ENCODE results near the gene FOXE3. TPM values are rescaled to one million over a fixed set of nuclear protein-coding genes. Genes with fewer than 3 reads are reported as not detected.

Gene FOXE3
- total RNA-seq, 1 donor = not detected

DNA sequence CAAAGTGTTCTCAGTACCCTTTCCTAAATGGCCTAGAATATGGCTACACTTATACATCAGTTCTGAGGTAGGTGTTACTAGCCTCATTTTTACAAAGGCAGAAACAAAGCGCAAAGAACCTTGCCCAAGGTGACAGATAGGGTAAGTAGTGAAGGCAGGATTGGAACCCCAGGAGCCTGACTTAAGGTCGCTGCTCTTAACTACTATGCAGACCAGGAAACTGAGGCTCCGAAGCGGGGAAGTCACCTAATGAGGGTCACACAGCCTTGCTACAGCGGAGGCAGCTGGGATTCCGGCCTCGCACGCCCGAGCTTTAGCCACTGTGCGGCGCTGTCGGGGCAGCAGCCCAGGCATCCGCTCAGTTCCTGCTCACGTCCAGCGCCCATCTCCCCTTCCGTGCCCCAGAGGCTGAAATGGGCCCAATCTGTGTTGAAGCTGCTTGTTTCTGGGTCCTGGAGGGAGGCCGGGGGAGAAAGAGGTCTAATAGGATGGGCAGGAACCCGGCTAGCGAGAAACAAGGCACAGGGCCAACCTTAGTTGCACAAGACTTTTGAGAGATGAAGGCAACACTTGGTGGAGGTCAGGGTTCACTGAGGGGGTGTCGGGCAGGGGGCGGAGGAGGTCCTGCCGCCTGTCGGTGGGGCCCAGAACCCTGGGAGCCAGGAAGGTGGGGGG is 20.4 kb downstream of the FOXE3 start:
- Histone ChIP-seq H3K4me1 (ENCODE audit: insufficient read depth, low read length) (peaks cover 60% of the 10 kb centered on the region), H3K4me3 (ENCODE audit: low read length) (peak overlapping the region; percentile 54), H3K27me3 (ENCODE audit: insufficient read depth, low read length) (peaks cover 77% of the 10 kb centered on the region), H3K9me3 (ENCODE audit: low read depth, low read length) (no peaks in the 10 kb centered on the region)

DNA sequence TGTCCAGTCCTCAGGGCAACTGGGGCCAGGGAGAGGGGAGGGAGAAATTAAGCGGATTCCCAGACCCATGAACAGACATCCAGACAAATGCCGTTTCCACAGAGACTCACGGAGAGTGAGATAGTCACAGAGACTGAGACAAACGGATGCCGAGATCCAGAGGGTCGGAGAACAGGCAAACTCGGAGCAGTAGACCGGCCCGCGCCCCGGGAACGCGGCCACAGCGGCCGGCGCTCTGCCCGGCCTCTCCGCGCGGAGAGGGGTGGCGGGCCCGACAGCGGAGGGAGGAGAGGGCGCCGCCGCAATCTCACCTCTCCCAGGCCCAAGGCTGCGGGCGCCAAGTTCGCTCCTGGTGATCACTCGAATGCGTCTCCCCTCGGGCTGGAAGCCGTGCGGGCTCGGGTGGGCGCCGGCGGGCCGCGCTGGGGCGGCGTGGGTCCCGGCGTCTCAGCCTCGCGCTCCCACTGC is 20.9 kb downstream of the FOXE3 start:
- Histone ChIP-seq H3K4me3 (ENCODE audit: low read length) (peak overlapping the region; percentile 54), H3K27me3 (ENCODE audit: insufficient read depth, low read length) (peaks cover 77% of the 10 kb centered on the region), H3K4me1 (ENCODE audit: insufficient read depth, low read length) (peaks cover 54% of the 10 kb centered on the region), H3K9me3 (ENCODE audit: low read depth, low read length) (no peaks in the 10 kb centered on the region)

DNA sequence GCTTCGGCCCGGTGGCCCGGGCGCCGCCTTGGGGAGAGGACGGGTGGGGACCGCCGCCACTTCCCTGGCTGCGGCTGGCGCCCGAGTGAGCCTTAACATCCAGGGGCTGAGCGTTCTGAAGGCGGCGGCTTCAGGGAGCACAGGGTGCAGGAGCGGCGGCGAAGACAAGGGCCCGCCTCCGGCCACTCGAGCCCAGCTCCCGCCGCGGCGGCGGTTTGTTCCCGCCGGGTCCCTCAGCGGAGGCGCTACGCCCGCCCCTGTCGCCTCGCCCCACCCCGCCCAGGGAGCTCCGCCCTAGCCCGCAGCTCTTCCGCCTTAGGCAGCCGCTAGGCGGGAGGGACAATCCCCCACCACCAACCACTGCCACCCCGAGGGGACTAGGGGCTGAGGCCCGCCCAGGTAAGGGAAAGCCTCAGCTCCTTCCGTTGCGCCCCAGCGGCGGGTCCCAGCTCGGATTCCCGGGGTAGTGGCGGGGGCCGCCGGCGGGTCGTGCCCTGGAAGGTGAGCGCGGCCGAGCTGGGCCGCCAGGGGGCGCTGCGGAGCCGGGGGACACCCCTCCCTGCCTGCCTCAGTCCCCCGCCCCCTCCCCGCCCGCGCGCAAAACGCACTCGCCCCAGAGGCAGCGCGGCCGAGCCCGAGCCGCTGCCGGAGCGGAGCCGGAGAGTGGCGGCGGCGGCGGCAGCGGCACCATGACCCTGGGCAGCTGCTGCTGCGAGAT is 21.5 kb downstream of the FOXE3 start, which contains the start of gene FOXD2:
Gene FOXD2, plus strand, starts transcription at position 598 of the 718 bp plus-strand sequence. Its CDS starts 92 bp downstream, at position 690.
- Histone ChIP-seq H3K9me3 (ENCODE audit: low read depth, low read length) (no peaks in the 10 kb centered on the region), H3K4me1 (ENCODE audit: insufficient read depth, low read length) (peaks cover 48% of the 10 kb centered on the region), H3K27me3 (ENCODE audit: insufficient read depth, low read length) (peaks cover 77% of the 10 kb centered on the region), H3K4me3 (ENCODE audit: low read length) (peak within 1 kb of the TSS; percentile 54)

DNA sequence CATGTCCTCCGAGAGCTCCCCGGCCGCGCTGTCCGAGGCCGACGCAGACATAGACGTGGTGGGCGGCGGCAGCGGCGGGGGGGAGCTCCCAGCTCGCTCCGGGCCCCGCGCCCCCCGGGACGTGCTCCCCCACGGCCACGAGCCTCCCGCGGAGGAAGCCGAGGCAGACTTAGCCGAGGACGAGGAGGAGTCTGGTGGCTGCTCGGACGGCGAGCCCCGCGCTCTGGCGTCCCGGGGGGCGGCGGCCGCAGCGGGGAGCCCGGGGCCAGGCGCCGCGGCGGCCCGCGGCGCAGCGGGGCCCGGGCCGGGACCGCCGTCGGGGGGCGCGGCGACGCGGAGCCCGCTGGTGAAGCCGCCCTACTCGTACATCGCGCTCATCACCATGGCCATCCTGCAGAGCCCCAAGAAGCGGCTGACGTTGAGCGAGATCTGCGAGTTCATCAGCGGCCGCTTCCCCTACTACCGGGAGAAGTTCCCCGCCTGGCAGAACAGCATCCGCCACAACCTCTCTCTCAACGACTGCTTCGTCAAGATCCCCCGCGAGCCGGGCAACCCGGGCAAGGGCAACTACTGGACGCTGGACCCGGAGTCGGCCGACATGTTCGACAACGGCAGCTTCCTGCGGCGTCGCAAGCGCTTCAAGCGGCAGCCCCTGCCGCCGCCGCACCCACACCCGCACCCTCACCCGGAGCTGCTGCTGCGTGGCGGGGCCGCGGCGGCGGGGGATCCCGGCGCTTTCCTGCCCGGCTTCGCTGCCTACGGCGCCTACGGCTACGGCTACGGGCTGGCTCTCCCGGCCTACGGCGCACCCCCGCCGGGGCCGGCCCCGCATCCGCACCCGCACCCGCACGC is 22.3 kb downstream of the FOXE3 start:
- Histone ChIP-seq H3K4me3 (ENCODE audit: low read length) (peak overlapping the region; percentile 54), H3K9me3 (ENCODE audit: low read depth, low read length) (no peaks in the 10 kb centered on the region), H3K27me3 (ENCODE audit: insufficient read depth, low read length) (peaks cover 77% of the 10 kb centered on the region), H3K4me1 (ENCODE audit: insufficient read depth, low read length) (peaks cover 40% of the 10 kb centered on the region)

DNA sequence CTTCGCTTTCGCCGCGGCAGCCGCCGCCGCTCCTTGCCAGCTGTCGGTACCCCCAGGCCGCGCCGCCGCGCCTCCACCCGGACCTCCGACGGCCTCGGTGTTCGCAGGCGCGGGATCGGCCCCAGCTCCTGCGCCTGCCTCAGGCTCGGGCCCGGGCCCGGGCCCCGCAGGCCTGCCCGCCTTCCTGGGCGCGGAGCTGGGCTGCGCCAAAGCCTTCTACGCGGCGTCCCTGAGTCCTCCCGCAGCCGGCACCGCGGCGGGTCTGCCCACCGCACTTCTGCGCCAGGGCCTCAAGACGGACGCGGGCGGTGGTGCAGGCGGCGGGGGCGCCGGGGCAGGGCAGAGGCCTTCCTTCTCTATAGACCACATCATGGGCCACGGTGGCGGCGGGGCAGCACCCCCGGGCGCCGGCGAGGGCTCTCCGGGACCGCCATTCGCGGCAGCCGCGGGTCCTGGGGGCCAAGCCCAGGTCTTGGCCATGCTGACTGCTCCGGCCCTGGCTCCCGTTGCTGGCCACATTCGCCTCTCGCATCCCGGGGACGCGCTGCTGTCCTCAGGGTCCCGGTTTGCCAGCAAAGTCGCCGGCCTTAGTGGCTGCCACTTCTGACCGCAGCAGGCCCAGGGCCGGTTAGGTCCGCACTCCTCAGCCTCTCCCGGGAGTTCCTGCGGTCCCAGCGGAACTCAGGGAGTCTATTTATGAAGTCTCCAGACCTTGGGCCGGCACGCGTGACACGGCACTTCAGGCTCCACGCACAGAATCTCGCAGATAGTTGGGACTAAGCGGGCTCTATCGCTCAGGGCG is 23.1 kb downstream of the FOXE3 start:
- no peaks in the 10 kb centered on the region for H3K9me3 ChIP-seq (ENCODE audit: low read depth, low read length)
- no peak overlapping the region for H3K4me3 ChIP-seq (ENCODE audit: low read length)
- H3K27me3 ChIP-seq (ENCODE audit: insufficient read depth, low read length) = peaks cover 77% of the 10 kb centered on the region
- H3K4me1 ChIP-seq (ENCODE audit: insufficient read depth, low read length) = peaks cover 36% of the 10 kb centered on the region

DNA sequence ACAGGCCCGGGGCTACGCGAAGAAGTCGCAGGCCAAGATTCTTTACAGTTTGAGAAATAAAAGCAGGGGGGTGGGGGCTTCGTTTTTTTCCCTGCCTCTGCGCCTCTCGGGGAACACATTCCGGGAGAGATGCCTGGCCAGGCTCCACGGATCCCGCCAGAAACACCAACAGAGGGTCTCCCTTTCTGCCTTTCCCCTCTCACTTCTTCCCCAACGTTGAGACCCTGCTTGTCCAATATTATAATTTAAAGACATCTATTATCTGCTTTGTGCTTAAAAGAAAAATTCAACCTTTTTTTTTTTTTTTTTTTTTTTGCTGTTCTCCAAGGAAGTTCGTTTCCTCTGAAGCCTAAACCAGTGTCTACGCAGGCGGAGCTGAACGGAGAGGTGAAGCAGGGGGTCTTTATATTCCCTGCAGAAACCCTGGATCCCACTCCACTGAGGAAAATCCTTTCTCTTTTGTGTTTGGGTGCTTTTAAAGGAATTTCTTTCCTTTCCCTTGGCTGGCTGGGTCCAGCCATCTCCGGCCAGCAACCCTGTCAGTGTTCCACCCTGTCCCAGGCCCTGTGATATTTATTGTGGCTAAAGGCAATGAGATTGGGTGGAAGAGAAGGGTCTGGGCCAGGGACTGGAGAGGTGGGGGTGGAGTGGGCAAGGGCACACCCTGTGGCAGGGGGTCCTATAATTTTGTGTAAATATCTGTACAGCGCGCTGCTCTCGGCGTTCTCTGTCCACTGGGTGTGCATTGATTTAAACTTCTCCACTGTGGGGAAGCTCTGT is 23.9 kb downstream of the FOXE3 start:
- H3K27me3 ChIP-seq (ENCODE audit: insufficient read depth, low read length) = peaks cover 77% of the 10 kb centered on the region
- H3K4me3 ChIP-seq (ENCODE audit: low read length) = no peak overlapping the region
- no peaks in the 10 kb centered on the region for H3K9me3 ChIP-seq (ENCODE audit: low read depth, low read length)
- H3K4me1 ChIP-seq (ENCODE audit: insufficient read depth, low read length) = peaks cover 40% of the 10 kb centered on the region

DNA sequence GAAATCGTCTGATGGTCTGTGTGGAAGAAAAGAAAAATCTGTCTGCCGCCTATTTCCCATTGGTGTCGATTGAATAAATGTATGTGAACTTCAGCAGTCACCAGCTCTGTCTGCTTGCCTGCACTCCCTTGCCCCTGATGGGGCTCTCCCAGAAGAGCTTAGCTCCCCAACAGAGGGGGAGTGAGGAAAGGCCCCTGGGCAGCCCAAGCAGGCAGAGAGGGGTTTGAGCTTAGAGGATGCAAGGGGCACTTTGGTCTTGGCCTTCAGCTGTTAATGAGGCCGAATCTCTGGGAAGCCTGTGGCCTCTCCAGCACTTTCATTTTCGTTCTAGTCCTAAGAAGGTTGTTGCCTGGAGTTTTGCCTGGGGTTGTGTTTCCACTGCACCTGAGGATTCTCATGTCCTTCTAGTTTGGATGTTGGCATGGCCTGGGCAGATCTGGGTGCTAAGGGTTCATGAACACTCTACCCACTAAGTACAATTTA is 24.6 kb downstream of the FOXE3 start:
- H3K9me3 ChIP-seq (ENCODE audit: low read depth, low read length) = no peaks in the 10 kb centered on the region
- peaks cover 45% of the 10 kb centered on the region for H3K4me1 ChIP-seq (ENCODE audit: insufficient read depth, low read length)
- peaks cover 80% of the 10 kb centered on the region for H3K27me3 ChIP-seq (ENCODE audit: insufficient read depth, low read length)
- no peak overlapping the region for H3K4me3 ChIP-seq (ENCODE audit: low read length)

DNA sequence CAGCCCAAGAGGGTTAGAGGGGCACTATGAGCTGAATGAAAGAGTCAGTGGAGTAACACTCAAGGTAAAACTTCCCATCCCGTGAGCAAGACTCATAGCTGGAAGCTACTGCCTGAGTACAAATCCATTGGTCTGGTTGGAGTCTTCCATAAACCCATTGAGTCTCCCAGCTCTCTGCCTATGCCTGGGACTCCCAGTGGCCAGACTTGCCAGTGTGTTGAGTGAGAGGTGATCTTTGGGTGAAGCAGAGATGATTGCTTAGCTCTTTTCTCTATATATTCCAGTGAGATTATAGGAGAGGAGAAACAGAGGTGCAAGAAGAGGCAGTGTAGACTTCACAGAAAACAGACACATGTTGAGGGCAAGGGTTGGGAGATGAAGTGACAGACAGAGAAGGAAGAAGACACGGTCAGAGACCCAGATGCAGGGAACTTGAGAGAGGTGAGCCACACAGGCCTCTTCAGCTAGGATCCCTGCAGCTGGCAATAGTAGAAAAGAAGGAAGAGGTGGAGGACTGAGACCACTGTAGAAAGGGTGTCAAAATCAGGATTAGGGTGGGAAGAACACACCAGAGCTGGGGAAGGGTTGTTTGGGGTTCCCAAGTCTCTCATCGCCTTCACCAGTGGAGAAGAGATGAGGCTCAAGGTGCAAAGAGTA is 25.5 kb downstream of the FOXE3 start:
- Histone ChIP-seq H3K9me3 (ENCODE audit: low read depth, low read length) (no peaks in the 10 kb centered on the region), H3K27me3 (ENCODE audit: insufficient read depth, low read length) (peaks cover 80% of the 10 kb centered on the region), H3K4me1 (ENCODE audit: insufficient read depth, low read length) (peaks cover 36% of the 10 kb centered on the region), H3K4me3 (ENCODE audit: low read length) (no peak overlapping the region)

DNA sequence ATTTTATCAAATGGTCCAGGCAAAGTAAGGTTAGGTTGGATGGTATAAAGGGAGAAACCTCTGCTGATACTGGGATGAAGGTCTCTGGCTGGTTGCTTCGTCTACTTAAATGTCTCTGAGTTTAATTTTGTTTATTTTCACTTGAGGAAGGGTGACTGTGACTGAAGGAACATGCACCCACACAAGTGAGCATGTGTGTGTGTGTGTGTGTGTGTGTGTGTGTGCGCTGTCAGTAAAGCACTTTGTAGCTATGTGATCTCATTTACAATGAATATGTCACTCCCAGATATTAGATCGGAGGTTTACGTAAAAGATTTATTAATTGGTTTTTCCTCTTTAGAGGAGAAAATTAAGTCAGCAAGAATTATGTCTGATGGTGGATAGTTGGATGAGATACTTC is 26.1 kb downstream of the FOXE3 start:
- peaks cover 30% of the 10 kb centered on the region for H3K4me1 ChIP-seq (ENCODE audit: insufficient read depth, low read length)
- H3K27me3 ChIP-seq (ENCODE audit: insufficient read depth, low read length) = peaks cover 84% of the 10 kb centered on the region
- no peaks in the 10 kb centered on the region for H3K9me3 ChIP-seq (ENCODE audit: low read depth, low read length)
- no peak overlapping the region for H3K4me3 ChIP-seq (ENCODE audit: low read length)

DNA sequence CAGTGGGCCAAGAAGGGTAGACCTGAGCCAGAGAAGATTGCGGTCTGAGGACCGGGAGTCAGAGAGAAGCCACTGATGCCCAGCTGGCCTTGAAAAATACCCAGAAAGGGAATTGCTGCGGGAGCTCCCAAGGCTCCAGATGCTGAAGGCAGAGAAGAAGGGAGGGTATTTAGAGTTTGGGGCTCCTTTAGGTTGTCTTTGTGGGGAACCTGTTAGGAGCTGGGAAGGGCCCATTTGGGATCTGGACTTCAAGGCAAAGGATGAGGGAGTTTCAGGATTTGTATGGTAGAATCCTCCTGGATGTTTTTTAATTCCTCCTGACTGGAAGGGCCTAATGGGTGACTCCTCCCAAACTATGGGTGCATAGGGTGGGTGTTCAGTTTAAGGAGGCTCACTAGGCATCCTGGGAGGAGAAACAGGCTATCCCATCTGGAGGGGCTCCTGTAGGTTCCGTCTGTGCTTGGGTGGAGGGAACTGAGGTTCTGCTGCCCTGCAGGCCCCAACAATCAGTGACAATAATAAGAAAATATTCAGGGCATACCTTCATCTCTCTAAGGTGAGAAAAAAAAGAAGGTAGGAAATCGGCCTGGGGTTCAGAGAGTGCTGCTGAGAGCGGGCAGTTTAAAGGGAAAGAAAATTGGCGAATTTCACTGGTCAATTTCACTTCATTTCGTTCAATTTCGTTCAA is 26.9 kb downstream of the FOXE3 start:
- H3K9me3 ChIP-seq (ENCODE audit: low read depth, low read length) = no peaks in the 10 kb centered on the region
- peaks cover 29% of the 10 kb centered on the region for H3K4me1 ChIP-seq (ENCODE audit: insufficient read depth, low read length)

DNA sequence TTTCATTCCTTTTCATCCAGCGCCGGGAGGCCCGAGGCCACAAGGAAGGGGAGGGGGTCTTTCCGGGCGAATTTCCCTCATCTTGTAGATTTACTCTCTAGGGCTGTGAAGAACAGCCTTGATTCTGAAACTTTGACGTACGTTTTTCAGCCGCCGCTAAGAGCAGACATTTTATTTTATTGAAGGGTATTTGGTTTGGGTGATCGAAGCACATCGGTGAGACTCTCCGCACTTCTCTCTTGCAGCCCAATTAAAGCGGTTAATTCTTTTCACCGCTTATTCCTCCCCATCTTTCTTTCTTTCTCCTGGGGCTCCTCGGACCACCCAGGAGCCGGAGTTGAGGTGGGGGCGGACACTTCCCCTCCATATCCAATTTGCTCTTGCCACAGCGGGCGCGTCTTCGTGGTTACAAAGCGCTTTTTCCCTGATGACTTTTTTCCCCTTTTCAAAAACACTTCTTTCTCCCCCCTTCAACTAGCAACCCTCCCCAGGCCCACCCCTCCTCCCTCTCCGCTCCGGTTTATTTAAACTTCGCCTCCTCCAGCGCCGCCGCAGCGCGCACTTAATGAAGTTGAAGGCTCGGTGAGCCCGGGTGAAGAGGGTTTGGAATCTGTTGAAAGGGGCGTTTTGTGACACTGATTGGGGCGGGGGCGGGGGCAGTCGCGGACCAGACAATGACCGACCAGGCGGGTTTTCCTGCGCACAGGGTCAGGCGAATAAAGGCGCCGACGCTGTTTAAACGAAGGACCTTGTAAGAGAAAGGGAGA is 27.6 kb downstream of the FOXE3 start:
- no peak overlapping the region for H3K4me3 ChIP-seq (ENCODE audit: low read length)
- peaks cover 25% of the 10 kb centered on the region for H3K4me1 ChIP-seq (ENCODE audit: insufficient read depth, low read length)
- H3K27me3 ChIP-seq (ENCODE audit: insufficient read depth, low read length) = peaks cover 97% of the 10 kb centered on the region
- H3K9me3 ChIP-seq (ENCODE audit: low read depth, low read length) = no peaks in the 10 kb centered on the region

More for the DNA sequence above, 26.9 kb downstream of the FOXE3 start:
- peaks cover 92% of the 10 kb centered on the region for H3K27me3 ChIP-seq (ENCODE audit: insufficient read depth, low read length)
- no peak overlapping the region for H3K4me3 ChIP-seq (ENCODE audit: low read length)

DNA sequence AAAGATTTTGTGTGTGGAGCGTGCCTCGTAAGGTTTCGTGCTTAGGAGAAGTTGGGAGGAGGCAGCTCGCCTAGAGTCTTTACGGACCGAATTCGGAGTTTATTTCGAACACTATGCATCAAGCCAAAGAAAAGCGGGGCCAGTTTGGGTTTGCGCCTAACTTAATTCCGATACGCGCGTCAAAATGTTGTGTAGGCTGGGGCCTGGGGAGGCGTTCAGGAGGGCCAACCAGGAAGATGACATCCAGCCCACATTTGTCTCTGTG is 28.1 kb downstream of the FOXE3 start:
- no peaks in the 10 kb centered on the region for H3K9me3 ChIP-seq (ENCODE audit: low read depth, low read length)
- H3K4me3 ChIP-seq (ENCODE audit: low read length) = no peak overlapping the region
- peaks cover 20% of the 10 kb centered on the region for H3K4me1 ChIP-seq (ENCODE audit: insufficient read depth, low read length)
- peaks cover 100% of the 10 kb centered on the region for H3K27me3 ChIP-seq (ENCODE audit: insufficient read depth, low read length)
